GM19328 (cell line): Measurements from ENCODE around the gene MZT2A.
"Not testable (repeated sequence)": the region's sequence is repeated elsewhere in the genome, so short reads cannot be mapped to it uniquely, and the experiment has no call there.

ENCODE experiments used
- ATAC-seq: cut with Tn5 transposase; IDR thresholded peaks from one replicate; pipeline ENCODE4 v1.9.1; 2021; ENCODE audit warnings: mild to moderate bottlenecking, moderate library complexity; ENCODE audit not compliant: unreplicated experiment

MZT2A gene, protein sequence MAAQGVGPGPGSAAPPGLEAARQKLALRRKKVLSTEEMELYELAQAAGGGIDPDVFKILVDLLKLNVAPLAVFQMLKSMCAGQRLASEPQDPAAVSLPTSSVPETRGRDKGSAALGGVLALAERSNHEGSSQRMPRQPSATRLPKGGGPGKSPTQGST

DNA sequence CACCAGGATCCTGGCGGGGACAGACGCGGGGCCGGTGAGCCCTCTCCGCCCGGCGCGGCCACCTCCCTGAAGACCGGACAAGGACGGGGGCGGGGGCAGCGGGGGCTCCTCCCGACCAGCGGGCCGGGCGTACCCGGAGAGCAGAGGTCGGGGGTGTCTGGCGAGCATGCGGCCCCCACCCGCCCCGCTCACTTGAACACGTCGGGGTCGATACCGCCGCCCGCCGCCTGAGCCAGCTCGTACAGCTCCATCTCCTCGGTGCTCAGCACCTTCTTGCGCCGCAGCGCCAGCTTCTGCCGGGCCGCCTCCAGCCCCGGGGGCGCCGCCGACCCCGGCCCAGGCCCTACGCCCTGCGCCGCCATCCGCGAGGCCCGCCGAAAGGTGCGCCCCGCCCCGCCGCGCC is at the start of gene MZT2A:
MZT2A (minus strand) TSS at position 383 of the 403 bp plus-strand sequence; CDS start at position 362, 21 bp downstream.
- peak; percentile 22 for ATAC-seq

DNA sequence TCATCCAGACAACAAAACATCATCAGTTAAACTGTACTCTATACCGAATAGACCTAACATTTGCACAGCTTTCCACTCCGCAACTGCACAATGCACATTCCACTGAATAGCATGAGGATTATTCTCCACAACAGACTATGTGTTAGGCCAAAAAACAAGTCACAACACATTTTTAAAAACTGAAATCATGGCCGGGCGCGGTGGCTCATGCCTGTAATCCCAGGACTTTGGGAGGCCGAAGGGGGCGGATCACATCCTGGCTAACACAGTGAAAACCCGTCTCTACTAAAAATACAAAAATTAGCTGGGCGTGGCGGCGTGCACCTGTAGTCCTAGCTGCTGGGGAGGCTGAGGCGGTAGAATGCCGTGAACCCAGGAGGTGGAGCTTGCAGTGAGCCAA is 46.7 kb upstream of the MZT2A start:
- not testable (repeated sequence) for ATAC-seq

DNA sequence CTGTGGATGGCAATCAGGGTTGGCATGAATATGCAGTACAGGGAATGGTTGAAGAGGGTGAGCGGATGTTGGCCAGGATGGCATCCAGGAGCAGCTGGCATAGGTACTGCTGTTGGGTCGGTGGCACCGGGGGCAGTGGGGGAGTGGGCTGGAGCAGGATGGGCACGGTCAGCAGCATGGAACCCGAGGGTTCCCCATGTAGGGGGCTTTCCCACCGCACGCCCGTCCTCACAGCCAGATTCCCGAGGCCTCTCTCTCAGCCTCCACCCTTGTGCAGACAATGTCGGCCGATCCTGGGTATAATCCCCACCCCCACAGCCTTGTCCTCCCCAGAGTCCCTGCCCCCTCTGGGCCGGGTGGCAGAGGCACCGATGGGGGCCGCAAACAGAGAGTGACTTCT is 44.6 kb upstream of the MZT2A start:
- not testable (repeated sequence) for ATAC-seq

DNA sequence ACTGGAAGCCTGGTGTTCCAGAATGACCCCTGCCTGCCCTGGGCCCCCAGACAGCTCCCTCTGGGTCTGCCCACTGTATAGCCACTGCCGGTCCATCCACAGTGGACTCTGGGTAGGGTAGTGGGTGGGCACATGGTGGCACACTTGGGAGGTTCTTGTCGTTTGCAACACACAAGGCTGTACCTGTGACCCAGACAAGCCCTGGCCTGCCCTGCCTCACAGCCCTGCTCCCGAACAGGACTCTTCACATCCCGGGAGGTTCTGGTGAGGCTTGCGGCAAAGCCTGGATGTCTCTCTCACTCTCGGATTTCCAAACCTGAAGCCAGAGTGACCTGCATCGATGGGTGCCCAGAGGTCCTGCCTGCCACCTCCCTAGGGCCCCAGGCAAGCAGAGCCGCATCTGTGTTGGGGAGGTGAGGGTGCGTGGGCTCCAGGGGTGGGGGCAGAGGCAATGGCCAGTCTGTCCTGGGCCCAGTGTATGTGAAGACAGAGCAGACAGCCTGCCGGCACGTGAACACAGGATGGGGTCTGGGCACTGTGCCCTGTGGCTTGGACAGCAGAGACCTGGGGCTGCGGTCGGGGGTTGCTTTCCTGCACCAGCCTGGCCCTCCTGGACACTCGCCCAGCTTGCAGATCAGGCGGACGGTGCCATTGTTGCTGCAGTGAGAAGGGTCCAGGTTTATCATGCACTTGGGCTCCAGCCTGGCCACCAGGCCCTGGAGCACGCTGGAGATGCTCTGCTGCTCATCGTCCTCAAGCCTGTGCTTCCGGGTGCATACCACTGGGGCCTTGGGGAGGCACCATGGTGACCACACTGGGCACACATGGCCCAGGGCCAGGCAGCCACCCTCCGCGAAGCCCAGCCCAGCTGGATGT is 44.0 kb upstream of the MZT2A start:
- not testable (repeated sequence) for ATAC-seq

DNA sequence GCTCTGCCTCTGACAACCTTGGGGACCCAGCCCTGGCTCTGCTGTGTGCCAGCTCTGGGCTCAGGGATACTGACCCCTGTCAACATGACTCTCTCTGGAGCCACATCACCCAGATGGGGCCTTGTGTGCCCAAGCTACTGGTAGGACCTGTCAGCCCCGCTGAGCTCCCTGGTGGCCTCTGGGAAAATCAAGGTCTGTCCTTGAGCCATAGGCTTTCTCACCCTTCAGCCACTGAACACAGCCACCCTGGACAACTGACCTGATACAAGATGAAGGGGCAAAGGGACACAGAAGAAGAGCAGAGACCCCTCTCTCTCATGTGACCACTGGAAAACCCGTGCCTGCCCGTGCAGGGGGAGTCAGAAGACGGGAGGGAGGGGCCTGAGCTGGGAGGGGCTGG is 43.3 kb upstream of the MZT2A start:
- ATAC-seq, result no peak

DNA sequence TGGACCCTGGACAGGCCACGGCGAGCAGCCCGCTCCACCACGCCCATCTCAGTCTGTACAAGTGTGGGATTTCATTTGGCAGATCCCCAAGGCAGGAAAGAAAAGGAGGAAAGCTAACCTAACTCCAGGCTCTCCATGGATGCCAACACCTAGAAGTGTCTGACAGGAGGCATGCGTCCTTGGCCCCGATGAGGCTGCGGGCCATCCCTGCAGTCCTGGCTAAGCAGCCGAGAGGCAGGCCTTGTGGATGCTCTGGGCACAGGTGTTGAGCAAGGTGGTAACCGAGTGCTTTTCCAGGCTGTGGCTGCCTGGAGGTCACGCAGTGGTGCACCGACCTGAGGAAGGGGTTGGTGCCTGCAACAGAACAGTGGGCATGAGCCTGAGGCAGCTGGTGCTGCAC is 42.8 kb upstream of the MZT2A start:
- ATAC-seq, result not testable (repeated sequence)

DNA sequence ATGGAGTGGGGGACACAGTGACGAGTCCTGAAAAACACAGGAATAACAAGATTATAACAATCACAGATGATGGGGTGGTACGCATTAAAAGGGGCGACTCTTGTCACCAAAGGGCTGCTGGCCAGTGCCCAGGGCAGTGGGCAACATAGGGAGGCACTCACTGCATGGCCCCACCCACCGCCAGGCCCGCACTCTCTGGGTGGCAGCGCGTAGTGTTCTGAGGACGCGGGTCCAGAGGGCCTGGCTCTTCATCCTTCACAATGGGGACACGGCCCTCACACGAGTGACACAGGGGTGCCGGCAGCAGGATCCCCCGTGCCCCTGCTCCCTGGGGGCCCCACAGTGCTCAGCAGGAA is 42.1 kb upstream of the MZT2A start:
- ATAC-seq, result not testable (repeated sequence)

DNA sequence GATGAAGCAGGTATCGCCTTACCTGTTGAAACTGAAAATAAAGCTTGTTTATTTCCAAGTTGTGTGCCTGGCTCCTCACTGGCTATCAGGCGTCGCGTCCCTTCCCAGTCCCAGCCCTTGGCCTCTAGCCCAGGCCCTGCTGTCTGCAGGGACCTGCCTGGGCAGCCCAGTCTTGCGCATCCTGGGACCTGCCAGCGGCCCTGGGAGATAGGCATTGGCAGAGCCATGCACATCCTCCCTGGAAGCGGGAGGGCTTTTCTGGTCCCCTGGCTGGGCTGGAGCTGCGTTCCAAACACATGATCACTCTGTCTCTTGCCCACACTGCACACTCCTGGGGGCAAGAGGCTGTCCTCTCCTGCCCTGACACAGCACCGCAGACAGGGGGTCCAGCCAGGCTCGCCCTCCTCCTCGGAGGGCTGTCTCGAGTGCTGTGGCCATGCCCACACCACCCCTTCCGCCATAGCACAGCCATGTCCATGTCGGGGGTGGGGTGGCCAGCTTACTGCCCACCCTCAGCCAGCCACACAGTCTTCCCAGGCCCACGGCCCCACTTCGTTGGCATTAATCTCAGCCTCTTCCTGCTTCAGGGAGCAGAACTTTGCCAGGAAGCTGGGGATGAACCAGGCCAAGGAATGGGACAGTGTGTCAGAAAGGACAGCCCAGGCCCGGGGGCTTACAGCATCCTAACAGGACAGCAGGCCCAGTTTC is 41.6 kb upstream of the MZT2A start:
- ATAC-seq, result not testable (repeated sequence)

DNA sequence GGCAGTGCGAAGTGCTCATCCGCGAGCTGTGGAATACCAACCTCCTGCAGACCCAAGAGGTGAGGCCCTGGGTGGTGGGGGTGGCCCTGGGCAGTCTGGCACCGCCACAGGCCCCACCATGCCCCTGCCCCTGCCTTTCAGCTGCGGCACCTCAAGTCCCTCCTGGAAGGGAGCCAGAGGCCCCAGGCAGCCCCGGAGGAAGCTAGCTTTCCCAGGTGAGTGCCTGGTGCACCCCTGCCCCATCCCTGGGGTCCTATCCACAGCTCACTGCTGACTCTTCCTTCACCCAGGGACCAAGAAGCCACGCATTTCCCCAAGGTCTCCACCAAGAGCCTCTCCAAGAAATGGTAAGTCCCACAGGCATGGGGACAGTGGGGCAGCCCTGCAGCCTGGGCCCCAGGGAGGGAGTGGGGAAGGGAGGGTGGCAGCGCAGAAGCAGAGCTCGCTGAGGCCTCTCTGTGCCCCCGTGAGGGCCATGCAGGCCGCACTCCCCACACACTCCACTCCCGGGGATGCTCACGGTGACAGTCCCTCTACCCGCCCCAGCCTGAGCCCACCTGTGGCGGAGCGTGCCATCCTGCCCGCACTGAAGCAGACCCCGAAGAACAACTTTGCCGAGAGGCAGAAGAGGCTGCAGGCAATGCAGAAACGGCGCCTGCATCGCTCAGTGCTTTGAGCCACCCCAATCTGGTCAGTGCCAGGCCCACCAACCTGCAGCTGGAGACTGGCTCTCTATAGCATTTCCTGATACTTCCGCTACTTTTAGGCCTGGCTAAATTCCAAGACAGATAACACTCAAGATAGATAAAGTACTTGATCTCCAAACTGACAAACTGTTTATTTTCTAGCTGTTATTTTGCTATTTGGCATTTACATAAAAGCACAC is 40.8 kb upstream of the MZT2A start:
- ATAC-seq, result not testable (repeated sequence)

DNA sequence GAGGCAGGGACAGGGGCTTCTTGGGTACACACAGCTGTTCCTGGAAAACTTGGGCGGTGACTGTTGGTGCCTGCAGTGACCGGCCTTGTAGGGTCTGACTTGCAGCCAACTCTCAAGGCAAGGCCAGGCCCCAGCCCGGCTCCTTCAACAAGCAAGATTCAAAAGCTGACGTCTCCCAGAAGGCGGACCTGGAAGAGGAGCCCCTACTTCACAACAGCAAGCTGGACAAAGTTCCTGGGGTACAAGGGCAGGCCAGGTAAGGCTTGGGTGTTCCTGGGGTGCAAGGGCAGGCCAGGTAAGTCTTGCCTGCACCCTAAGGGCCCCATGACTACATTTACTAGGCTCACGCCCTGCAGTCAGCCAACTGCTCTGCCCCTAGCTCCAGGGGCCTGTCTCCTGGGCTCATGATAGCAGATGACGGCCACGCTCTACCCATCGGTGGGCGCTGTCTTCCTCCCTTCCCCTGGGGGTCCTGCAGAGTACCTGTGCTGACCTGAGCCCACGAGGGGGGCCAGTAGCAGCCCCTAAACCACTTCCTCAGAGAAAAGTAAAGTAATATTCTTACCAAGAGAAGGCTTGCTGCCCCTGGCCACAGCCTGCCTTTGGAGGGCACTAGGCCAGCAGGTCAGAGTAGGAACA is 39.5 kb upstream of the MZT2A start:
- ATAC-seq, result not testable (repeated sequence)

DNA sequence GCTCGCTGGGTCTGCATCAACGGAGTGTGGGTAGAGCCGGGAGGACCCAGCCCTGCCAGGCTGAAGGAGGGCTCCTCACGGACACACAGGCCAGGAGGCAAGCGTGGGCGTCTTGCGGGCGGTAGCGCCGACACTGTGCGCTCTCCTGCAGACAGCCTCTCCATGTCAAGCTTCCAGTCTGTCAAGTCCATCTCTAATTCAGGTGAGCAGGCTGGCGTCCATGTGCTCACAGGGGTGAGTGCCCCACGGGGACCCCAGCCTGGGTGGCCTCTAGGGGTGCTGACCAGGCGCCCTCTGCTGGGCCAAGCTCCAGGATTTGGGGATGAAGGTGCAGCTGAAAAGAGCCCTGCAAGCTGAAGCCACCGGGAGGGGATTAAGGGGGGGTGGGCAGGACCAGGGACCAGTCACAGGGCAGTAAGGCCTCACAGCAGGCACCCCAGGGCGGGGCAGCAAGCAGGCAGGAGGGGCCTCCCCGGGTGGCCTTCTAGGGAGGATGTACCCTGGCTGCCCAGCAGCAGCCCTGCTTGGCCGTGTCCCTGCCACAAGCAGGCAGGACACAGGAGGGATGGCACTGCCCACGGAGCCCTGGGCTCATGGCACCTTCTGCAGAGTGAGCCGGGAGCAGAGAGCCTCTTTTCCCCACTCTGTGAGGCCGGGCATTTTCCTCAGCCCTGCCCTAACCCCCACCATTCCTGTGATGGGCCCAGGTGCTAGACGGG is 38.6 kb upstream of the MZT2A start:
- not testable (repeated sequence) for ATAC-seq

DNA sequence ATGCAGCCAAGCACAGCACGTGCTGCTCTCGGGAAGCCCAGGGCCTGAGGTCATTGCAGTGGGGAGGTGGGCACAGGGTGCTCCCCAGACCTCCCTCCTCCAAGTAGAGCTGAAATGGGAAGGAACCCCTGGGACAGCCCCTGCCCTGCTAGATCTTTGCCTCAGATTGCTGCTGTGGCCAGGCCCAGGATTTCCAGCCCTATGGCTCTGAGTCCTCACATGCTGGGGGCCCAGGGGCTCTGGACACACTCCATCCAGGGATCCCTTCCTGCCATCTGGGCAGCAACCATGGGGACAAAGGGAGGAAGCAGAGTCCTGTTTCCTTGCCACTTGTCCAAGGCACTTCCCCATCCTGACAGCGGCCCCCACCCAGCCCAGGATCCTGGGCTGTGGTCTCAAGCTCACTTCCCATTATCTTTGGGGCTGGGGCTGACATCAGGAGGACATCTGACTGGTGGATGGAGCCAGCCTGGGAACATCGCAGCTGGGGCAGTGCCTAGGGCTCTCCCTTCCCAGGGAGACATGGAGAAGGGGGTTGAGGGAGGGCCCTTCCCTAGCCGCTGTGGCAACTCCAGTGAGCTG is 37.8 kb upstream of the MZT2A start:
- ATAC-seq, result not testable (repeated sequence)

DNA sequence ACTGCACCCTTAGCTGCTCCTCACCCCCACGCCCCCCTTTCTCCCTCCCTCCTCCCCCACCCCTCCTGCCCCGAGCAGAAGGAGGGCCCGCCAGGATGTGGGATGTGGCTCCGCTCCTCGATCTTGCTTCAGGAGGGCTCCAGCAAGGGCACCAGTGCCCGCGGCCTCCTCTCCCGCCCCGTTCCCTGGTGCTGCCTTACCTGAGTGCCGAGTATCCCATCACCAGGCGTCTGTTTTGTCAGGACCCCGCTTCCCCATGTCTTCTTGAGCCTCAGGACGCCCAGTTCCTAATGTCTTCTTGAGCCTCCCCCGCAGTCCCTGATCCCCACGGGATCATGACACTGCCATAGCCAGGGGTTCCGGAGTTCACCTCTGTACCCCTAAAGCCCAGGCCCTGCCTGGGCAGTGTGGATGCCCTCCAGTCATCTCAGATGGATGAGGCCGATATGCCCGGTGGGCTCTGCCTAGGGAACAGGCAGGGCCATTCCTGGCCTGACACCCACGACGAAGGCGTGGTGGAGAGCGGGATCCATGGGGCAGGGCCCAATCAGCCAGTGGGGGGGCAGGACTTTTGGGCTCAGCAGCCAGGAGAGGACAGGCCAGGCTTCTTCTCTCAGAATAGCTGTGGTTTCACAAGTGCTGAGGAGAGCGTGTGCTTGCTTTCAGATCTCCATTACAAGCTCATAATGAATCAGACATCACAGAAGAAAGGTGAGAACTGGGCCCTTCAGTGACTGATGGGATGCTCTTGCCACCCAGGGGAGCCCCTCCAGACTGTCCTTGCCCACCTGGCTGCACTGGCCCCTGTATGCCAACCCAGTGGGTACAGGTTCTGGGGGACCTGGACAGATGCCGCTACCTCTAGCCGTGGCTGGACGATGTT is 37.0 kb upstream of the MZT2A start:
- ATAC-seq, result peak; percentile 53

DNA sequence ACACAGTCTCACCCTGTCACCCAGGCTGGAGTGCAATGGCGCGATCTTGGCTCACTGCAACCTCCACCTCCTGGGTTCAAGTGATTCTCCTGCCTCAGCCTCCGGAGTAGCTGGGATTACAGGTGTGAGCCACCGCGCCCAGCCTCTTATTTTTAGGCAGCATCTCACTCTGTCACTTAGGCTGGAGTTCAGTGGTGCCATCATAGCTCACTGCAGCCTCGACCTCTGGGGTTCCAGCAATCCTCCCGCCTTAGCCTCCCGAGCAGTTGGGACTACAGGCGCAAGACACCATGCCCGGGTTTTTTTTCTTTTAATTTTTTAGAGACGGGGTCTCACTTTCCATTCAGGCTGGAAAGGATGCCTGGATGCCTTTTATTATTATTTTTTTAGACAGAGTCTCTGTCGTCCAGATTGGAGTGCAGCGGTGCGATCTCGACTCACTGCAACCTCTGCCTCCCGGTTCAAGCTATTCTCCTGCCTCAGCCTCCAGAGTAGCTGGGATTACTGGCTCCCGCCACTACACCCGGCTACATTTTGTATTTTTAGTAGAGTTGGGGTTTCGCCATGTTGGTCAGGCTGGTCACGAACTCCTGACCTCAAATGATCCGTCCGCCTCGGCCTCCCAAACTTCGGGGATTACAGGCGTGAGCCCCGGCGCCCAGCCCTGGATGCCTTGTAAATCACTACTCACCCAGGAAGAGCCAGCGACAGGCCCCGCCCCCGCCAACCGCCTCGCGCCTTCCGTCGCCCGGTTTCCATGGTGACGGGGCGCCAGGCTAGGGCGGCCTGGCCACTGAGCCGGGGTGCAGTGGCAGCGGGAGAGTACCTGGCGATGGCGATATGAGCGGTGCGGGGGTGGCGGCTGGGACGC is 35.2 kb upstream of the MZT2A start, which contains the start of gene CCDC74A:
CCDC74A (plus strand) TSS at position 758 of the 871 bp plus-strand sequence; CDS start at position 841, 83 bp downstream.
- peak; percentile 87 for ATAC-seq

DNA sequence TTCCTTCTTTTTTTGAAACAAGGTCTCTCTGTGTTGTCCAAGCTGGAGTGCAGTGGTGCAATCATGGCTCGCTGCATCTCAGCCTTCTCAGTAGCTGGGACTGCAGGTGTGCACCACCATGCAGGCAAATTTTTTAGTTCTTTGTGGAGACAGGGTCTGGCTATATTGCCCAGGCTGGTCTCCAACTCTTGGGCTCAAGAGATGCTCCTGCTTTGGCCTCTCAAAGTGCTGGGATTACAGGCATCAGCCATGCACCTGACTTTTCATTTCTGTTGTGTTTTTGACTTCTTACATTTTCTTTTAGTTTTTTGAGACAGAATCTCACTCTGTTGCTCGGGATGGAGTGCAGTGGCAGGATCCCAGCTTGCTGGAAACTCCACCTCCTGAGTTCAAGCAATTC is 33.1 kb upstream of the MZT2A start:
- ATAC-seq, result not testable (repeated sequence)

DNA sequence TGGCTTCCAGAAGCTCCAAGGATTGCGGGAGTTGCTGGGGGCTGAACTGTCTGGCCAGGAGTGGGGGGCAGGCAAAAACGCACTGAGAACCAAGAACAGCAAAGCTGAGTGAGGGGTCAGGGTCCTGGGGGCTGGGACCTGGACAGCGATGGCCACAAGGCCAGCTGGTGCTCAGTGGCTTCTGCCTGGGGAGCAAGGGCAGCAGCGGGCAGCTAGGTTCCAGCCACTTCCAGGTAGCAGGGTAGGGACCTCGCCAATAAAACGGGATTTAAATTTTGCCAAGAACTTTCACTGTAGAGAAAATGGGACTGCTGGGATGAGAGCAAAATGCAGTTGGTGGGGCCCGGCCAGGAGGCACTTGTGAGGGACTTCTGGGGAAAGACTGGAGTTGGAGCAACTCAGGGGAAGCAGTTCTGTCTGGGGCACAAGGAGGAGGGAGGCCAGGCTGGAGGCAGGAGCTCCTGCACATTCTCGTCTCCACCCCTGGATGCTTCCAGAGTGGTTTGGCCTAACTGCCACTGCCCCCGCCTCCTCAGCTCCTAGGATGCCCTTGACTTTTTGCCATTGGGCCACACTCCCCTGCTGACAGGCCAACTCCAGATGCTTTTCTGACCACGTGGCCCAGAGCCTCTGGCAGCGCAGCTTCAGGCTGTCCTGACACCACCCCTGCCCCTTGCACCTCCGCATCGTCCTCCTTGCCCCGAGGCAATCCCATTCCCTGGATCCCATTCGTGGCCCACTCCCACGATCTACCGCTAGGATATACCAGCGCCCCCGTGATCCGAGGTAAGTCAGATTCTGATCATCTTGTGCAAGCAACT is 30.0 kb upstream of the MZT2A start:
- no peak for ATAC-seq
